GM19452 (cell line): Measurements from ENCODE around the gene CALHM1.

Experiments used
- ATAC-seq: cut with Tn5 transposase; IDR thresholded peaks from one replicate; pipeline ENCODE4 v1.9.1; 2021; ENCODE audit not compliant: unreplicated experiment

CALHM1 gene

DNA sequence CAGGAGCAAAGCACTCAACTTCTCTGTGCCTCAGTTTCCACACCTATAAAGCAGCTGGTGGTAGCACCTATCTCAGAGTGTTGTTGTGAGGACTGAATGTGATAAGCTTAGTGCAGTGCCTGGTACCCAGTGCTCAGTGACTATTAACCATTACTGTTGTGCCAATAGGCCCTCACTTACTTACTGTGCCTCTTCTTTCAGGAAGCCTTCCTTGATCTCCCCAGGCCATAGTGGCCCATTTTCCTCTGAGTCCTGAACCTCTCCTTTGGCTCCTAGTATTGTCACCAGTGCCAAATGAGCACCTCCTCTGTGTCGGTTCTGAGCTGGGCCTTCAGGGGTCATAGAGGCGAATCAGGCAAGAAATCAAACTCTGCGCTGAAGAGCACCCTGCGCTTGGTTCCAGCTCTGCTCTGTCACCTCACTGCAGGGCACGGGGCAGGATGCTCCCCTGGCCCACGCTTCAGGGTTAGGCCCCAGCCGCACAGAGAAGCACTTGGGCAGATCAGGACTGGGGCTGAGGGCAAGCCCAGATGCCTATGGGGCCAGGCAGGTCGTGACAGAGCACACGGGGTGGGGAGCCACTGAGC lies 2.5 kb downstream of the CALHM1 start:
- no peak for ATAC-seq

DNA sequence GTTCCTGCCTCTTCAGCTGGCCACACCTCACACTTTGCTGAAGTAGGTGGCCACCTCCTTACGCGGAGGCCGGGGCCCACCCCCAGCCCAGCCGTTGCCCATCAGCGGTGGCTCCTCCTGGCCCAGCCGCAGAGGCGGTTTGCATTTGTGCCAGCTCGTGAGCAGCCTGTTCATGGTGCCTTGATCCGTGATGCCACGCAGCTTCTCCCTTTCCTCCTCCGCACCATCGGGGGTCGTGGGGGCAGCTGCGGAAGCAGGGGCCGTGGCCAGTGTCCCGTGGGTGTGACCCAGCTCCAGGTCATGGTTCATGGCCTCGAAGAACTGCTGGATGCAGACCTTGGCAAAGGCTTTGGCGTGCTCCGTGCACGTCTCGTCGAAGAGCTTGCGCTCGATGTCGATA lies 3.5 kb downstream of the CALHM1 start:
- ATAC-seq, result no peak

DNA sequence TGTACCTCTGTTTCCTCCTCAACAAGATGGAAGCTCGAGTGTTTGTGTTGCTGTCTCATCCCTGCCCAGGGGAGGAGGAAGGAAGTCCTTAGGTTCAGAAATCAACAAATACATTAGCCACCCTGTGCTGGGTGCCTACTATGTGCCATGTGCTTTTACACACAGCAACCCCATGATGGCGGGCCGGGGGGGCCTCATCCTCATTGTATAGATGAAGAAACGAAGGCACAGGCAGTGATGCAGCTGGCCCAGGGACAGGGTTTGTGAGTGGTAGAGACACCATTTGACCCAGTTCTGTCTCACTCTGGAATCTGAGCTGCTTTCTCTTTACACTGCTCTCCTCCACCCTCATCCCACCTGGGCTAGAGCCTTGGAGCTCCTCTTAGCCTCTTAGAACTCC lies 4.7 kb downstream of the CALHM1 start:
- ATAC-seq, result no peak

DNA sequence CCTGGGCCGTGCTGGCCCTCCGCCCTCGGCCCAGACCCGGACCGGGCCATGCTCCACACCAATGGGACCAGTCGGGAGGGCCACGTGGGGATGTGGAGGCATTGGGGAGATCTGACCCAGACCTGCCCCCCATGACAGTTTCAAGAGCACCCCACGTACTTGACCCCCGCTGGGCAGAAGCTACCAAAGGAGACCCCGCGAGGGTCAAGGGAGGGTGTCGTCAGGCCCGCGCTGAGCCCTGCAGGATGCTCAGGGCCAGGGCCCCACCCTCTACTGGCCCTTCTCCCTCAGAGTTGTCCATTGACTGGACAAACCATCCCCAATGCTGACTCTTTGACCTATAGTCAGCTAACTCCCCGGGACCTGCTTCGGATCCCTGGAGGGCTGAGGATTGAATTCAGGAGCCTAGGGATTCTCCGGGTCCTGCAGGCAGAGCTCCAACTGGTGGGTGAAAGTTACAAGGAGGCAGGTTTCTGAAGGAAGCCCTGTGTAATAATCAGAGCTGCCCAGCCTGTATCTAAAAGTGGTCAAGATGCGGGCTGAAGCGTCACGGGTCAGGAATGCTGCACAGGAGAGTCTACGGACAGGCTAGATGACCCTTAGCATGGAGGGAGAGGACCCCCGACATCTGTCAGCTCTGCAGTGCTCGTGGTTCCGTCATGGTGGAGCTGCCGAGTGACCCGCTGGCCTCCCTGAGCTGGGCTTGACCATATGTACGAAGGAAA lies 6.0 kb downstream of the CALHM1 start:
- ATAC-seq, result no peak

DNA sequence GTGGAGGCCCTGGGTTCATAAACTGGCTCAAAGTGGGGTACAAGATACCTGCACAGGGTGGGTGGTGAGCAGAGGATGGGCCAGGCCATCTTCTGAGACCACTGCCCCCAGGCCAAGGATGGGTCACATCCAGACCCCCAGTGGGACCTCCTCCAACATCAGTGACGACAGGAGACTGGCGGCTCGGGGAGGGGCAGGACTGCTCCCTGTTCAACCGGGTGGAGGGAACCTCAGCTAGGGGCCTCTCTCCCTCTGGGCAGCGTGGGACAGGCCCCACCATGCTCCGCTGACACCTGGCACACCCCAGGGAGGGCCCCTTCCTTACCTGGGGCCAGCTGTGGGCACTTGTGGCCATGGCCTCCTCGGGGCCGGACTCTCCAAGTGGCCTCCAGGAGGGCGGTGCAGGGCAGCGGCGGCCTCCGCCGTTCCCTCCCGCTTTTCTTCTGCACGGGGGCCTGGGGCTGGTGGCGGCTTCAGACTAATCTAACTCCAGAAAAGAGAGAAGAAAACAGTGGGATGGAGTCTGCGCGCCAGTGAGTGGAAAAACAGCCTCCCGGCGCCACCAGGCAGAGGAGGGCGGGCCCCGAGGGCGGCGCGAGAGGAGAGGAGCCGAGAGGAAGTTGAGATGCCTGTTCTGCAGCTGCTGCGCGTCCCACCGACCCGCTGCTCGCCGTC lies 6.7 kb downstream of the CALHM1 start, which contains the start of gene CALHM2:
TSS of gene CALHM2 (minus strand) at position 540 of the 675 bp plus-strand sequence. CDS start 2,429 bp downstream, outside the sequence.
- peak; percentile 71 for ATAC-seq

DNA sequence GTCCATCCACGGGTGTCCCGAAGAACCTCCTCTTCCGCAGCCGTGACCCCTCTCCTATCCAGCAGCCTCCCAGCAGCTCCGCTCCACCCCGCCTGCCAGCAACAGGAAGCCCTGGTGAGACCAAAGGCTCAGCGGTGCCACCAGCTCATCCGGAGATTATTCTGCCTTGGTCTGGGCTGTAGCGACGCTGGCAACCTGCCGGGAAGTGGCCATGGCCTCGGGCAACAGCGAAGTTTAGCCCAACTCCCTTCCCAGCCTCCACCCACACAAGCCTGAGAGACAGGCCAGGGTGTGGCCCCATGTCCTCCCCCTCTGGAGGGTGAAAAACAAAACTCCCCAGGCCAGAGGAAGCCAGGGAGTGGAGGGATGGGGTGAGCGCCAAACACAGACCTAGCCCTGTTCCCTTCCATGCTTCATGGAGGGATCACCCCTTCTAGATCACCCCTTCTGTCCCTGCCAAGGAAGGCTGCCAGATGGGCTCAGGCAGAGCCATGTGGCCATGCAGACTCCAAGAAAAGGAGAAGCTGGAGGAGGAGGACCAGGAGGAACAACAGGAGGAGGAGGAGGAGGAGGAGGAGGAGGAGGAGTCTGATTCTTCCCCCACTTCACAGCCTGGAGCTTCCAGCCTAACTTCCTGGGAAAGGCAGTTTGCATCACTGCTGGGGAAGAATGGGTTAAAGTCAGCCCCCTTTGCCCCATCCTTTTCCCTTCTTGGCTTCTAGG lies 7.4 kb downstream of the CALHM1 start:
- ATAC-seq, result no peak

DNA sequence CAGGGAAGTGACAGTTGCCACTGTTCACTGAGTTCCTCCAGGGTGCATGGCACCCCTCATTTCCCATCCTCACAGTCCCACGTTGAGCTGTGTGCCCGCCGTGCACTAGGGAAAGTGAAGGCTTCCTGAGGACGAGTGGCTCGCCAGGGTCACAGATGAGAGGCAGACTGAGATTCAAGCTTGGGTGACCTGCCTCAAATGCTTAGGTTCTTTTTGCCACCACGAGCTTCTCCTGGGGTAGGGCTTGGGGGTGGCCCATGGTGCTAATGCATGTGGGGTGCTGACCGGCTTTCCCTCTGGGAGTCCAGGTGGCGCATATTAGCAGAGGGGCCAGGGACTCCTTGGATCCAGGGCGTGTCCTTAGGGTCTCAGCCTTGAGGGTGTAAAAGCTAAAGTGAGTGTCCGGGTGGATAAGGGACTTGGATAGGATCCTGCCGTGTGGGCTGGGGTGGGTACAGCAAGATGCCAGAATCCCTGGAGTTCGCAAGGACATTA lies 8.5 kb downstream of the CALHM1 start:
- ATAC-seq, result no peak

DNA sequence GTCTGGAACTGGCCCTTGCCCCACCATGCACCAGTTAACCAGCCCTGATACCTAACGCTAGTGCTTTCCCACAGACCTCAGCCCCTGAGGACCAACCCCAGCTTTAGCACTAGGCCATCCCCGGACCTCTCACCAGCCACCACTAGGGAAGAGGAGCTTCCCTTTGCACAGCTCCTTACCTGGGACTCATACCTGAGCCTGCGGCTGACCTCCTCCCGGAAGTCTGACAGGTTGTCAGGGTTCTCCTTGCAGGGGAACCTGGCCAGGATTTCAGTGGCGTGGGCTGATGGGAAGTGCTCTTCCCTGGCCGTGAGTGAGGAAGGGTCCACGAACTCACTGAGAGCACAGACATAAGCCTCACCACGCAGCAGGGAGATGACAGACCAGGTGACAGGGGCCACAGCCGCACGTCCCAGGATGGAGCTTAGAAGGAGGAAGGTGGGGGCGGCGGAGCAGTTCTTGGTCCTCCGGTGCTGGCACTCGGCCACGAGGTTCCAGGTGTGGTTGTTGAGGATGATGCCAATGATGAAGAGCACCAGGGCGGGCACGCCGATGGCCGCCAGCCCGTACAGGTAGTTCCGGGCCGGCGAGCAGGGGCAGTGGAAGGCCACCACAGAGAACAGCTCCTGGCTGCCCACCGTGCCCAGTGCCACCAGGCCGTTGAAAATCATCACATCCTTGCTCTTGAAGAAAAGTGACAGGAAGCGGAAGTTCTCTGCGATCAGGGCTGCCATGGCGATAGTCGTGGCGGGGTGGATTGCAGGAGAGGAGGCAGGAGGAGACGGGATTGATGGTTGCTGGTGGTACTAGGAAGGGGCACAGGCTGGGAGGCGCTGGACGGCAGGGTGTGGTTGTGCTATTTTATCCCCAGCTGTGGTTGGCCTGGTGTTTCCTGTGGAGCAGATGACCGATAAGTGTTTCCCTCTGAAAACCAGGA lies 9.2 kb downstream of the CALHM1 start:
- no peak for ATAC-seq

DNA sequence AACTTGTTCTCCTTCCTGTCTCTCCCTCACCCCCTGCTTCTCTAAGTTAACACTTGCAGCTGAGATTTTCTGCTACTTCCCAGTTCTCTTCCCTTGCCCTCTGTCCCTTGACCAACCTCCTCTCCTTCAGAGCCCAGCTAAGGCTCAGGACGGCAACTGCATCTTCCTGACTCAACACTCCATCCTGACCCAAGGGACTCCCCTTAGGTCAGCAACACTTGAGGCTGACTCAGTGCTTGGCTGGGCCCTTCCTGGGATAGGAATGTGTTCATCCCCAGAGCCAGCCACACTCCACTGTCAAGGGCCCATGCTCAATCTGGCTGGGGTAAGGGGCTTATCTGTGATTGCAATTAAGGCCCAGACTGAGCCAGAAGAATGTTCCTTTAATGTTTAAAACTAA lies 10.0 kb downstream of the CALHM1 start:
- ATAC-seq, result no peak

DNA sequence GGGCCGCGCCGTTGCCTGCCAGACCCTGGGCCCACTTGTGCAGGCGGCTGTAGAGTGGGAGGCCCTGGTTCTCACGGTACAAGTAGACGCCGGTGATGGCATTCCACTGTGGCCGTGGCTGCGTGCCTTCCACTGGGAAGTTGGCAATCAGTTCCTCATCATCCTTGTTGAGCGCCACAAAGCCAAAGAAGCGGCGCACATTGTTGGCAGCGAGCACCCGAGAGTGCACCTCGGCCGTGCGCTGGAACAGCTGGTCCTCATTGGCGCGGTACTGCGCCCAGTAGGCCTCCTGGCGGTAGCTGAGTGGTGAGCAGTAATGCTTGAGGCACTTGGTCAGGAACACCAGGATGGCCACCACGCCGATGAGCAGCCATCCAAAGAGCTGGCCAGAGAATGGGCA lies 11.5 kb downstream of the CALHM1 start:
- ATAC-seq, result no peak

DNA sequence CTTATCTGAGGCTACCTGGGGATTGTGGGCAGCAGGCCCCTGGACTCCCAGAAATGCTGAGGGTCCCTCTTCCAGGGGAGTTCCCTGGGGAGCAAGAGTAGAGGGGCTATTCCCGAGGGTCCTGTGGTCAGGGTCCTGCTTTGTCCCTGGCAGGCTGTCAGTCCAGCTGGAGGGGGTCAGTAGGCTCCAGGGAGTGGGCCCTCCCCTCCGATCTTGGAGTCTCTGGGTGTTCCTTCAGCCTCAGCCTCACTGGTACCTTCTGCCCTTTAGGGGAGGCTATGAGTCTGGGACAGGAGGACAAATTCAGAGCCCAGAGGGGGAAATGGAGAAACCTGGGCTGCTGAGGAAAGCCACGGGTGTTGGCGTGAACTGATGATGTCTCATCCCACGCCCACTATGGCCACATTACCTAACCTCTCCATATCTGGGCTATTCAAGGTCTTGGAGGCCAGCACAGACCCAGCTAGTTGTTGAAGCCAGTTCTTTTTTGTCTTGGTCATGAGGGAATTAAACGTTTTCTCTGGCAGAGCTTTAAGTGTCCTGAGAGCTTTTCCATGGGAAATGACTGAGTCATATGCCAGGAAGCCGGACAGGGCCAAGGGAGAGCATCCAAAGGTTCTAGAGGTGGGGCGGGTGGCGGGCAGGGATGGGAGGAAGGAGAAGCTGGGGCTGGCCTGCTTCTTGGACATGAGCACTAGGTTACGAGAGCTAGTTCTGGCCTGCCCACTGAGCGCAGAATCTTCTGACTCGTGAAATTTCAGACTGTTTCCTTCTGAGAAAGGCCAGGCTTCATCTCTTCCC lies 12.7 kb downstream of the CALHM1 start:
- ATAC-seq, result no peak

DNA sequence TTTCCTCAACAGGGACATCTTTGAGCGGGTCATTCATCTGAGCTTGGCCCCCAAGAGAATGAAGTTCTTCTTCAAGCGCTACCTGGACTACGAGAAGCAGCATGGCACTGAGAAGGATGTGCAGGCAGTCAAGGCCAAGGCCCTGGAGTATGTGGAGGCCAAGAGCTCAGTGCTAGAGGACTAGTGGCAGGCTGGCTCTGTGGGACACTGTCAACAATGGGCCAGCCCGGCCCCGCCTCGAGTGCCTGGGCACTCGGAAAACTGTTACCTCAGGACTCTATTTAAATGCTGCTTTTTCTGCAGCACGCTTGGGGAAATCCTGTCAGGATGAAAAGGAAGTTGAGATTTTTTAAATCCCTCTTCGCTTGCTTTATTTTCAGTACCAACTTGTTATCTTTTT lies 13.3 kb downstream of the CALHM1 start:
- ATAC-seq, result no peak

DNA sequence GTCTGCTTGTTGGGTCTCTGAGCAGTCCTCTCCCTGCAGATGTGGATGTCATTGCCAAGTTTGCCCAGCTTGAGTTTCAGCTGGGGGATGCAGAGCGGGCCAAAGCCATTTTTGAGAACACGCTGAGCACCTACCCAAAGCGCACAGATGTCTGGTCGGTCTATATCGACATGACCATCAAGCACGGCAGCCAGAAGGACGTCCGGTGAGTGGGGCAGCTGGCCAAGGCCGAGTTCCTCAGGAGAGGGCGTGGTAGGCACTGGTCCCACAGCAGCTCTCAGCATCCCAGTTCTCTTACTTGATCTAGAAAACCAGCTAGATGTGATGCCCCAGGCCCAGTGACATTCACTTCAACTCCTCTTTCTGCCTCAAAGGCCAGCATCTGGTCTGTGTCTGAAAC lies 14.2 kb downstream of the CALHM1 start:
- ATAC-seq, result no peak

DNA sequence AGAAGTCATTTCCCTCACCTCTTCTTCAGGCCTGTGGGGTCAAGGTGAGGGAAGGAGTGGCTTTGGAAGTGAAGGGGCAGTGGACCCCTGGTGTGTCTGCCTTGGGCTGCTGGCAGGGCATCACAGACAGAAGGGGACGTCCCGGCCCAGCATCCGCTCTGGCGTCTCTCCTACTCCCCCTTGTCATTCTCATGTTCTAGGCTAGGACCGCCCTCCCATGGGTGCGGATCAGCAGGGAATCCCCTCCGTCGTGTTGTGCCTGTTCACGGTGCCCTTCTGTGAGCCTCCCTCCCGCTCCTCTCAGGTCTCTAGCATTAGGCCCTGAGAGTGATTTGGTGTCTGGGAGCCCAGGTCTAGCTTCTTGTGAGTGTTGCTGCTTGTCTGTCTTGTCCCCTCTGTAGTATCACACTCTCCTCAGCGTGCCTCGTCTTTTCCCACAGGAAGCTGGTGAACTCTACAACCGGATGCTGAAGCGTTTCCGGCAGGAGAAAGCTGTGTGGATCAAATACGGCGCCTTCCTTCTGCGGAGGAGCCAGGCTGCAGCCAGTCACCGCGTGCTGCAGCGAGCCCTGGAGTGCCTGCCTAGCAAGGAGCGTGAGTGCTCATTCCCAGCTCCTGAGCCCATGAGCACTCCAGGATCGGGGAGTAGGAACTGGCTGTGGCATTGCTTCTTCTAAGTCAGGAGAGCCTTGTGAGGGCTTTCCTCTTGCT lies 15.1 kb downstream of the CALHM1 start:
- no peak for ATAC-seq

DNA sequence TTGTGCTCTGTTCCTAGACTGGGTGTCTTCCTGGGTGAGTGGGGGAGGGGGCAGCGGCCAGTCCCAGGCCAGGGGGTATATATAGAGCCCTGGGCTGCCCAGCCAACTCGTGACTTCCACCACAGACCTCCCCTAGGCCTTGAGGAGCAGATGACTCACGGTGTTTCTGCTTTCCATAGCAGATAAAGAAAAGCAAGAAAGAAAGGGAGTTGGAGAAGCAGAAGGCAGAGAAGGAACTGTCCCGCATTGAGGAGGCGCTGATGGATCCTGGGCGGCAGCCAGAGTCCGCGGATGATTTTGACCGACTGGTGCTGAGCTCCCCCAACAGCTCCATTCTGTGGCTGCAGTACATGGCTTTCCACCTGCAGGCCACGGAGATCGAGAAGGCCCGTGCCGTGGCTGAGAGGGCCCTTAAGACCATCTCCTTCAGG lies 16.7 kb downstream of the CALHM1 start:
- no peak for ATAC-seq

DNA sequence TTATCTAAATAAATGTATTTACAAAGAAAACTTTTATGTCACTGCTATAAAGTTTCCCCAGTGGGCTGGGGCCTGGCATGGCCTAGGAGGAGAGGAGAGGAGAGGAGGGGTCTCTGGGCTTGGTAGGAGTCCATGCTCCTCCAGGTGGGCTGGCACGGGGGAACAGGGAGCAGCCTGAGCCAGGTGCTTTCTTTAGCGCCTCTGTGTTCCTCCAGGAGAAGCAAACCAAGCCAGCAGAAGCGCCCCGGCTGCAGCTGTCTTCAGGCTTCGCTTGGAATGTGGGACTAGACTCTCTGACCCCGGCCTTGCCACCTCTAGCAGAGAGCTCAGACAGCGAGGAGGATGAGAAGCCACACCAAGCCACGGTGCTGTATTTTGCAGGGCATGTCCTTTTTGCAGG lies 17.1 kb downstream of the CALHM1 start:
- ATAC-seq, result no peak

DNA sequence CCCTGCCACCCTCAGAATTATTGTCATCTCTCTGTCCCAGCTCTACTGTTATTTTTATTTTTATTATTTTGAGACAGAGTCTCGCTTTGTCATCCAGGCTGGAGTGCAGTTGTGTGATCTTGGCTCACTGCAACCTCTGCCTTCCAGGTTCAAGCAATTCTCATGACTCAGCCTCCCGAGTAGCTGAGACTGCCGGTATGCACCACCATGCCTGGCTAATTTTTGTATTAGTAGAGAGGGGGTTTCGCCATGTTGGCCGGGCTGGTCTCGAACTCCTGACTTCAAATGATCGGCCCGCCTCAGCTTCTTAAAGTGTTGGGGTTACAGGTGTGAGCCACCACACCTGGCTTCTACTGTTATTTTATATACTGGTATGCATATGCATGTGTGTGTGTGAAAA lies 17.5 kb downstream of the CALHM1 start:
- no peak for ATAC-seq

DNA sequence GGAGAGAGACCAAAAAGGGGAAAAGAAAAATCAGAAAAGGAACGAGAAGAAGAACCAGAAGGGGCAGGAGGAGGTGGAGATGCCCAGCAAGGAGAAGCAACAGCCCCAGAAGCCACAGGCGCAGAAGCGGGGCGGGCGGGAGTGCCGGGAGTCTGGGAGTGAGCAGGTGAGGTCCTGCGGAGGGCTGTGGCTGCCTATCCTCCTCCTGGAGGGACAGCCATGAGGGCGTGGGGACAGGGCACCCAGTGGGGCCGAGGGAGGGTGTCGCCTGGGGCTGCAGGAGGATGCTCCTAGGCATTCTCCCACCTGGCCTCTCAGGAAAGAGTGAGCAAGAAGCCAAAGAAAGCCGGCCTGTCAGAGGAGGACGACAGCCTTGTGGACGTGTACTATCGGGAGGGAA lies 18.3 kb downstream of the CALHM1 start:
- ATAC-seq, result no peak

DNA sequence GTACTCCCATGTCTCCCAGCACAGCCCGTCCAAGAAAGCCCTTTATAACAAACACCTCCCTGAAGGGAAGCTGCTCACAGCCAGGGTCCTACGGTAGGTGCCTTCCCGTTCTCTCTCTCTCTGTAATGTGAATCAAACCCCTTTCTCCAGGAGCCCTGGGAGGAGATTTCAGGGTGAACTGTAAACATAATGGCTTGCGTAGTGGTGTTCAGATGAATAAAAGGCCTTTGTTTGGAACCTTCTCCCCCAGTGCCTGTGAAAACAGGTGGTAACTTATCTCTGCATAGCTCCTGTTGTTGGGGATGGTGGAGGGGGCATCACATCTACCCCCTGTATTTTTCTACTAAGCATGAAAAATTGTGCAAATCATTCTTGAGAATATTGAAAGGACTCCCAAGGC lies 18.9 kb downstream of the CALHM1 start:
- ATAC-seq, result no peak
